NCI-H2171 treated with DMSO at 0.1 percent for 48 hours (cell line): ENCODE measurements around the gene PRKAR1B.
A peak's percentile ranks its signal among the peaks of the same experiment; 100 is the strongest.
"Not testable (repeated sequence)": the region's sequence is repeated elsewhere in the genome, so short reads cannot be mapped to it uniquely, and the experiment has no call there.

Experiments
- DNase-seq: peaks from one replicate; lab custom pipeline; 2025; lab: John Stamatoyannopoulos, UW

Gene PRKAR1B

GRCh38 chr7:644381-645305 lies 82.4 kb downstream of the PRKAR1B start:
- DNase-seq, result no peak

- no peak for DNase-seq
These were observed 85.1 kb downstream of the PRKAR1B start for GRCh38 chr7:641966-642365.

GRCh38 chr7:641269-641671 lies 85.8 kb downstream of the PRKAR1B start:
- DNase-seq, result peak; percentile 95

GRCh38 chr7:638256-639011 lies 88.6 kb downstream of the PRKAR1B start:
- DNase-seq, result peak; percentile 5

- no peak for DNase-seq
These were observed 89.3 kb downstream of the PRKAR1B start for GRCh38 chr7:637826-638225.

GRCh38 chr7:636396-636795 lies 90.7 kb downstream of the PRKAR1B start:
- no peak for DNase-seq

- DNase-seq, result not testable (repeated sequence)
These were observed 91.2 kb downstream of the PRKAR1B start for GRCh38 chr7:635687-636382.

GRCh38 chr7:635227-635626 lies 91.9 kb downstream of the PRKAR1B start:
- DNase-seq, result no peak

- no peak for DNase-seq
These were observed 93.6 kb downstream of the PRKAR1B start for GRCh38 chr7:633381-634018.

- no peak for DNase-seq
These were observed 94.3 kb downstream of the PRKAR1B start for GRCh38 chr7:632831-633210.

GRCh38 chr7:631964-632830 lies 94.9 kb downstream of the PRKAR1B start:
- DNase-seq, result no peak

GRCh38 chr7:631291-631711 lies 95.8 kb downstream of the PRKAR1B start:
- DNase-seq, result no peak

- DNase-seq, result no peak
These were observed 96.5 kb downstream of the PRKAR1B start for GRCh38 chr7:630539-630938.

- DNase-seq, result no peak
These were observed 97.0 kb downstream of the PRKAR1B start for GRCh38 chr7:630111-630511.

- DNase-seq, result no peak
These were observed 98.3 kb downstream of the PRKAR1B start for GRCh38 chr7:628826-629225.

- no peak for DNase-seq
These were observed 98.7 kb downstream of the PRKAR1B start for GRCh38 chr7:628402-628763.

- no peak for DNase-seq
These were observed 99.2 kb downstream of the PRKAR1B start for GRCh38 chr7:627661-628401.

- no peak for DNase-seq
These were observed 101.6 kb downstream of the PRKAR1B start for GRCh38 chr7:625376-625971.

- DNase-seq, result no peak
These were observed 103.6 kb downstream of the PRKAR1B start for GRCh38 chr7:623464-623863.
